ENCODE results near the gene CHP2. TPM values are rescaled to one million over a fixed set of nuclear protein-coding genes. Genes with fewer than 3 reads are reported as not detected.
"Not testable (repeated sequence)": the region's sequence is repeated elsewhere in the genome, so short reads cannot be mapped to it uniquely, and the experiment has no call there.

Gene CHP2
- total RNA-seq, 2 experiments from 2014 or later: not detected

DNA sequence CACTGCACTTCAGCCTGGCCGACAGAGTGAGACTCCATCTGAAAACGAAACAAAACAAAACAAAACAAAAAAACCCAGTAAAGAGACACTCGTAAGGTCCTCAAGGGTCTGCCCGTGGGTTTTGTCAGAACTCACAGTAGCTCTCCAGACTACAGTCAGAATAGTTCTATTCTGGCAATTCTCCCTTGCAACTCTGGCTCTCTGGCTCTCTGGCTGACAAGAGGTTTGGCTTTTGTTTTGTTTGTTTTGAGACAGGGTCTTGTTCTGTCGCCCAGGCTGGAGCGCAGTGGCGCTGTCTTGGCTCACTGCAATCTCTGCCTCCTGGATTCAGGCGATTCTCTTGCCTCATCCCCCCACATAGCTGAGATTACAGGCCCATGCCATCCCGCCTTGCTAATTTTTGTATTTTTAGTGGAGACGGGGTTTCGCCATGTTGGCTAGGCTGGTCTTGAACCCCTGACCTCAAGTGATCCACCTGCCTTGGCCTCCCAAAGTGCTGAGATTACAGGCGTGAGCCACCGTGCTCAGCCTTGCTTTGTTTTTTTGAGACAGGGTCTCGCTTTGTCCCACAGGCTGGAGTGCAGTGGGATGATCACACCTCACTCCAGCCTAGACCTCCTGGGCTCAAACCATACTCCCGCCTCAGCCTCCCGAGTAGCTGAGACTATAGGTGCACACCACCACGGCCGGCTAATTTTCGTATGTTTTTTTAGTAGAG is 20.5 kb upstream of the CHP2 start:
- Histone ChIP-seq H3K9me3 (ENCODE audit: low read length) (no peaks in the 10 kb centered on the region), H3K4me2 (ENCODE audit: low read length) (no peak overlapping the region), H3K27ac (ENCODE audit: low read depth, low read length, poor library complexity, severe bottlenecking) (no peak overlapping the region), H3K4me1 (ENCODE audit: insufficient read depth, low read length, poor library complexity, severe bottlenecking) (no peaks in the 10 kb centered on the region), H4K20me1 (ENCODE audit: insufficient read depth, low read length) (no peaks in the 10 kb centered on the region), H3K79me2 (ENCODE audit: insufficient read depth, low read depth, low read length) (no peaks in the 10 kb centered on the region), H3K9me2 (ENCODE audit: insufficient read depth, low read length) (no peaks in the 10 kb centered on the region), H3K4me3 (ENCODE audit: low read depth, low read length, poor library complexity, severe bottlenecking) (no peak overlapping the region), H2AFZ (ENCODE audit: low read length) (no peak overlapping the region), H3K36me3 (ENCODE audit: insufficient read depth, low read length) (no peaks in the 10 kb centered on the region)
- CTCF ChIA-PET (ENCODE audit: unreplicated experiment): interaction anchor here (0.5 kb wide), 1 partner anchor 311 kb away, joined by 12 read pairs; no protein-coding TSS in a partner anchor
- intact Hi-C loops (cut with micrococcal nuclease; ENCODE audit: unreplicated experiment): no loop called here
- POLR2A ChIA-PET: interaction anchor here (0.7 kb wide), 1 partner anchor 529 kb away, joined by 3 read pairs; no protein-coding TSS in a partner anchor
- DNase-seq (ENCODE audit: low spot score): no peak
- no peak for TF ChIP-seq CTCF (conservative IDR thresholded peaks at IDR 0.05; ENCODE audit: low read length)
- TF ChIP-seq EZH2phosphoT487 (IDR thresholded peaks at IDR 0.05; ENCODE audit: borderline replicate concordance, low read depth, low read length): no peak
- no TSS peak for BruUV-seq (replicated peaks)

GRCh38 chr16:23737423-23738028 is 17.3 kb upstream of the CHP2 start:
- H3K36me3 ChIP-seq (ENCODE audit: insufficient read depth, low read length); DNase-seq (ENCODE audit: low spot score); H3K4me1 ChIP-seq (ENCODE audit: insufficient read depth, low read length, poor library complexity, severe bottlenecking); H3K4me3 ChIP-seq (ENCODE audit: low read depth, low read length, poor library complexity, severe bottlenecking); H2AFZ ChIP-seq (ENCODE audit: low read length); H3K9me3 ChIP-seq (ENCODE audit: low read length); H4K20me1 ChIP-seq (ENCODE audit: insufficient read depth, low read length); CTCF ChIA-PET (ENCODE audit: unreplicated experiment); H3K4me2 ChIP-seq (ENCODE audit: low read length); H3K27ac ChIP-seq (ENCODE audit: low read depth, low read length, poor library complexity, severe bottlenecking); POLR2A ChIA-PET; H3K79me2 ChIP-seq (ENCODE audit: insufficient read depth, low read depth, low read length); BruUV-seq (replicated peaks); H3K9me2 ChIP-seq (ENCODE audit: insufficient read depth, low read length): not testable (repeated sequence)
- intact Hi-C loops (cut with micrococcal nuclease; ENCODE audit: unreplicated experiment): loop anchor here (5.0 kb wide), 1 partner anchor 300 kb away; no protein-coding TSS in a partner anchor

DNA sequence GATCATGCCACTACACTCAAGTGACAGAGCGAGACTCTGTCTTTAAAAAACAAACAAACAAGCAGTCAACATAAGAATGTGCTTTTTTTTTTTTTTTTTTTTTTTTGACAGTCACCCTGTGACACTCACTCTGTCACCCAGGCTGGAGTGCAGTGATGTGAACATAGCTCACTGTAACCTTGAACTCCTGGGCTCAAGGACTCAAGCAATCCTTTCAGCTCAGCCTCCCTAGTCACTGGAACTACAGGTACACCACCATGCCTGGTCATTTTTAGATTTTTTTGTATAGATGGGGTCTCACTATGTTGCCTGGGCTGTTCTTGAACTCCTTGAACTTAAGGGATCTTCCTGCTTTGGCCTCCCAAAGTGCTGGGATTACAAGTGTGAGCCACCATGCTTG is 15.3 kb upstream of the CHP2 start:
- ChIA-PET POLR2A (no interaction called here), CTCF (ENCODE audit: unreplicated experiment) (no interaction called here)
- Histone ChIP-seq H3K9me2 (ENCODE audit: insufficient read depth, low read length) (no peaks in the 10 kb centered on the region), H3K9me3 (ENCODE audit: low read length) (no peaks in the 10 kb centered on the region), H3K79me2 (ENCODE audit: insufficient read depth, low read depth, low read length) (no peaks in the 10 kb centered on the region), H3K4me3 (ENCODE audit: low read depth, low read length, poor library complexity, severe bottlenecking) (no peak overlapping the region), H3K4me1 (ENCODE audit: insufficient read depth, low read length, poor library complexity, severe bottlenecking) (no peaks in the 10 kb centered on the region), H3K36me3 (ENCODE audit: insufficient read depth, low read length) (no peaks in the 10 kb centered on the region), H2AFZ (ENCODE audit: low read length) (no peak overlapping the region), H3K27ac (ENCODE audit: low read depth, low read length, poor library complexity, severe bottlenecking) (no peak overlapping the region), H4K20me1 (ENCODE audit: insufficient read depth, low read length) (no peaks in the 10 kb centered on the region), H3K4me2 (ENCODE audit: low read length) (no peak overlapping the region)
- DNase-seq (ENCODE audit: low spot score): no peak
- no TSS peak for BruUV-seq (replicated peaks)
- intact Hi-C loops (cut with micrococcal nuclease; ENCODE audit: unreplicated experiment): loop anchor here (5.0 kb wide), 1 partner anchor 298 kb away; no protein-coding TSS in a partner anchor
- TF ChIP-seq EZH2phosphoT487 (IDR thresholded peaks at IDR 0.05; ENCODE audit: borderline replicate concordance, low read depth, low read length) (no peak), CTCF (conservative IDR thresholded peaks at IDR 0.05; ENCODE audit: low read length) (no peak)
